Thyroid gland (tissue), 4 donors: ENCODE data around the gene HECTD3. TPM values are rescaled to one million over a fixed set of nuclear protein-coding genes. Genes with fewer than 3 reads are reported as not detected.

Experiments used
- DNase-seq, 2 donors: peaks; one replicate each; pipeline ENCODE4 v3.0.0-alpha.2; 2019
- H3K27ac ChIP-seq, 3 donors: fragments of 200-600 bp; sonication (generic); 1 replicate in 2 of 3; 2 replicates in 1 of 3; pipeline ENCODE4 v1.5.1; 2016 to 2019; ENCODE audit warnings: mild to moderate bottlenecking in 1 of 3, moderate library complexity in 1 of 3
- H3K27me3 ChIP-seq: fragments of 200-600 bp; sonication (generic); one replicate; pipeline ENCODE4 v1.5.1; 2019
- H3K36me3 ChIP-seq, 2 donors: fragments of 200-600 bp; sonication (generic); one replicate each; pipeline ENCODE4 v1.5.1; 2016 to 2019
- H3K4me1 ChIP-seq, 2 donors: fragments of 200-600 bp; sonication (generic); one replicate each; pipeline ENCODE4 v1.5.1; 2017 to 2019
- H3K4me3 ChIP-seq, 3 donors: fragments of 200-600 bp; sonication (generic); replicated peaks in 1 of 3; 1 replicate in 2 of 3; 2 replicates in 1 of 3; pipeline ENCODE4 v1.5.1; 2016; ENCODE audit warnings: mild to moderate bottlenecking in 1 of 3
- H3K9me3 ChIP-seq: fragments of 200-600 bp; sonication (generic); one replicate; pipeline ENCODE4 v1.5.1; 2017
- CTCF ChIP-seq, 6 experiments: fragments of 200-600 bp in 3 of 6; fragments of 450-650 bp in 3 of 6; sonication (generic) in 3 of 6; IDR thresholded peaks; one replicate each; pipeline ENCODE4 v1.5.1; 2016 to 2019; ENCODE audit warnings: antibody characterized with exemption in 6 of 6, mild to moderate bottlenecking in 2 of 6, inconsistent platforms in 1 of 6, moderate library complexity in 1 of 6
- POLR2A ChIP-seq, 2 donors: fragments of 450-650 bp; IDR thresholded peaks; one replicate each; pipeline ENCODE4 v1.6.1; 2017; ENCODE audit warnings: antibody characterized with exemption in 2 of 2, mild to moderate bottlenecking in 2 of 2, moderate library complexity in 1 of 2
- WGBS, 2 donors: methylation state at CpG; one replicate each; pipeline ENCODE4 v1.1.5; 2017; 5-methylcytosine and 5-hydroxymethylcytosine counted together
- intact Hi-C: fragments of 100-400 bp; cut with DNase I; formaldehyde crosslinking; loops from one replicate; pipeline ENCODE4 v1.15.1; 2023
- total RNA-seq, 4 donors: library from RNA; depleted of rRNA; stranded (reverse); fragments of >200 nt; gene quantifications; one replicate each; pipeline ENCODE4 v1.2.3, GENCODE V29; 2016

The HECTD3 gene
- total RNA-seq, 4 donors from 2014 or later: 30.8 to 42.6 (median 38.1) TPM

GRCh38 chr1:45015683-45016082, 4.6 kb upstream of the HECTD3 start:
- intact Hi-C loops: loop anchor here (10.0 kb wide), 2 partner anchors 189 to 549 kb away; partner anchors contain the start of gene ZSWIM5
- no peak for DNase-seq

GRCh38 chr1:45014321-45015028, 3.4 kb upstream of the HECTD3 start:
- peaks cover 28 to 35% of the 10 kb centered on the region in 2 donors for H3K4me1 ChIP-seq
- intact Hi-C loops: loop anchor here (5.0 to 10.0 kb wide), 4 partner anchors 172 to 550 kb away; partner anchors contain the start of genes PTCH2 and ZSWIM5
- 40 to 47% methylated on average over 5 to 6 of the region's 6 CpGs for WGBS, 2 donors
- no peak overlapping the region for H3K4me3 ChIP-seq
- no peaks in the 10 kb centered on the region for H3K9me3 ChIP-seq
- H3K27me3 ChIP-seq: no peaks in the 10 kb centered on the region
- no peaks in the 10 kb centered on the region for H3K36me3 ChIP-seq
- DNase-seq: peak; percentile 81 to 82
- peak overlapping the region in 1 of 3 donors; percentile 8 for H3K27ac ChIP-seq
- TF ChIP-seq POLR2A (IDR thresholded peaks at IDR 0.05) (no peak), CTCF (IDR thresholded peaks at IDR 0.05) (peak; percentile 64 to 95 (median 86))

More at GRCh38 chr1:45015683-45016082, 4.6 kb upstream of the HECTD3 start:
- Histone ChIP-seq H3K4me3 (no peak overlapping the region), H3K27ac (no peak overlapping the region), H3K27me3 (no peaks in the 10 kb centered on the region), H3K4me1 (peaks cover 18 to 27% of the 10 kb centered on the region in 2 donors), H3K36me3 (no peaks in the 10 kb centered on the region), H3K9me3 (no peaks in the 10 kb centered on the region)
- TF ChIP-seq POLR2A (IDR thresholded peaks at IDR 0.05) (no peak), CTCF (IDR thresholded peaks at IDR 0.05) (no peak)
- 88 to 91% methylated on average over 2 of the region's 2 CpGs for WGBS, 2 donors

- no peak overlapping the region for H3K4me3 ChIP-seq
- TF ChIP-seq POLR2A (IDR thresholded peaks at IDR 0.05) (no peak), CTCF (IDR thresholded peaks at IDR 0.05) (no peak)
- H3K9me3 ChIP-seq: no peaks in the 10 kb centered on the region
- peaks cover 7% of the 10 kb centered on the region in 2 donors for H3K36me3 ChIP-seq
- DNase-seq: no peak
- 88 to 89% methylated on average over 12 of the region's 12 CpGs for WGBS, 2 donors
- peaks cover 33 to 41% of the 10 kb centered on the region in 2 donors for H3K4me1 ChIP-seq
- intact Hi-C loops: loop anchor here (5.0 to 10.0 kb wide), 4 partner anchors 171 to 551 kb away; partner anchors contain the start of genes PTCH2 and ZSWIM5
- no peak overlapping the region for H3K27ac ChIP-seq
- H3K27me3 ChIP-seq: no peaks in the 10 kb centered on the region
Measured at GRCh38 chr1:45013551-45014209, 2.6 kb upstream of the HECTD3 start.

- Histone ChIP-seq H3K27me3 (no peaks in the 10 kb centered on the region), H3K36me3 (peaks cover 16% of the 10 kb centered on the region in 2 donors), H3K4me3 (peak overlapping the region; percentile 2 to 73 (median 39)), H3K27ac (peak overlapping the region; percentile 61 to 77 (median 70)), H3K4me1 (peaks cover 30 to 41% of the 10 kb centered on the region in 2 donors), H3K9me3 (no peaks in the 10 kb centered on the region)
- DNase-seq: peak; percentile 90
- intact Hi-C loops: loop anchor here (5.0 to 10.0 kb wide), 4 partner anchors 170 to 552 kb away; partner anchors contain the start of genes PTCH2 and ZSWIM5
- TF ChIP-seq POLR2A (IDR thresholded peaks at IDR 0.05) (no peak), CTCF (IDR thresholded peaks at IDR 0.05) (no peak)
- WGBS, 2 donors: 8 to 11% methylated on average over 14 to 20 of the region's 21 CpGs
Measured at GRCh38 chr1:45012639-45013278, 1.6 kb upstream of the HECTD3 start.
